ENCODE measurements around the gene ANKRD24.
A peak's percentile ranks its signal among the peaks of the same experiment; 100 is the strongest.
"Not testable (repeated sequence)": the region's sequence is repeated elsewhere in the genome, so short reads cannot be mapped to it uniquely, and the experiment has no call there.

The ANKRD24 gene

GRCh38 chr19:4182084-4182810, at the start of gene ANKRD24, which contains the start of gene SIRT6:
TSS of gene ANKRD24 (plus strand) at chr19:4182689. CDS start at chr19:4186426, 3,737 bp downstream.
TSS of gene SIRT6 (minus strand) at chr19:4182563. CDS start at chr19:4182539, 24 bp downstream.
- peak; percentile 81 to 85 for DNase-seq (ENCODE audit: low read depth in 2 of 2)

GRCh38 chr19:4134351-4134750, 48.1 kb upstream of the ANKRD24 start:
- no peak for DNase-seq (ENCODE audit: low read depth in 2 of 2)

- not testable (repeated sequence) for DNase-seq (ENCODE audit: low read depth in 2 of 2)
These were observed 47.1 kb upstream of the ANKRD24 start for GRCh38 chr19:4135386-4135785.

GRCh38 chr19:4136680-4137088, 45.8 kb upstream of the ANKRD24 start:
- no peak for DNase-seq (ENCODE audit: low read depth in 2 of 2)

GRCh38 chr19:4138445-4138844, 44.0 kb upstream of the ANKRD24 start:
- DNase-seq (ENCODE audit: low read depth in 2 of 2): no peak

GRCh38 chr19:4139614-4140236, 42.8 kb upstream of the ANKRD24 start:
- DNase-seq (ENCODE audit: low read depth in 2 of 2): no peak

GRCh38 chr19:4140237-4140711, 42.2 kb upstream of the ANKRD24 start:
- DNase-seq (ENCODE audit: low read depth in 2 of 2): no peak

- not testable (repeated sequence) for DNase-seq (ENCODE audit: low read depth in 2 of 2)
These were observed 39.6 kb upstream of the ANKRD24 start for GRCh38 chr19:4142916-4143315.

GRCh38 chr19:4144666-4145249, 37.7 kb upstream of the ANKRD24 start:
- DNase-seq (ENCODE audit: low read depth in 2 of 2): no peak

GRCh38 chr19:4149518-4150288, 32.8 kb upstream of the ANKRD24 start:
- no peak for DNase-seq (ENCODE audit: low read depth in 2 of 2)

- no peak for DNase-seq (ENCODE audit: low read depth in 2 of 2)
These were observed 30.9 kb upstream of the ANKRD24 start for GRCh38 chr19:4151623-4152022.

- DNase-seq (ENCODE audit: low read depth in 2 of 2): no peak
These were observed 30.1 kb upstream of the ANKRD24 start for GRCh38 chr19:4152241-4152998.

- no peak for DNase-seq (ENCODE audit: low read depth in 2 of 2)
These were observed 27.7 kb upstream of the ANKRD24 start for GRCh38 chr19:4154571-4155312.

GRCh38 chr19:4157164-4157563, 25.3 kb upstream of the ANKRD24 start:
- DNase-seq (ENCODE audit: low read depth in 2 of 2): no peak

GRCh38 chr19:4157971-4158370, 24.5 kb upstream of the ANKRD24 start:
- not testable (repeated sequence) for DNase-seq (ENCODE audit: low read depth in 2 of 2)

- no peak for DNase-seq (ENCODE audit: low read depth in 2 of 2)
These were observed 20.9 kb upstream of the ANKRD24 start for GRCh38 chr19:4161415-4162077.

GRCh38 chr19:4164262-4164661, 18.2 kb upstream of the ANKRD24 start:
- no peak for DNase-seq (ENCODE audit: low read depth in 2 of 2)

- no peak for DNase-seq (ENCODE audit: low read depth in 2 of 2)
These were observed 10.8 kb upstream of the ANKRD24 start for GRCh38 chr19:4171676-4172075.

GRCh38 chr19:4172861-4173473, 9.5 kb upstream of the ANKRD24 start:
- DNase-seq (ENCODE audit: low read depth in 2 of 2): no peak

All from fibroblast of skin of left biceps (primary cell).